Non-pigmented ciliary epithelial cell (primary cell): Measurements from ENCODE around the gene ME1.
"Not testable (repeated sequence)": the region's sequence is repeated elsewhere in the genome, so short reads cannot be mapped to it uniquely, and the experiment has no call there.

Experiments
- DNase-seq: peaks from one replicate; pipeline ENCODE4 v3.0.0-alpha.2; 2010; ENCODE audit warnings: low read depth

ME1 gene

DNA sequence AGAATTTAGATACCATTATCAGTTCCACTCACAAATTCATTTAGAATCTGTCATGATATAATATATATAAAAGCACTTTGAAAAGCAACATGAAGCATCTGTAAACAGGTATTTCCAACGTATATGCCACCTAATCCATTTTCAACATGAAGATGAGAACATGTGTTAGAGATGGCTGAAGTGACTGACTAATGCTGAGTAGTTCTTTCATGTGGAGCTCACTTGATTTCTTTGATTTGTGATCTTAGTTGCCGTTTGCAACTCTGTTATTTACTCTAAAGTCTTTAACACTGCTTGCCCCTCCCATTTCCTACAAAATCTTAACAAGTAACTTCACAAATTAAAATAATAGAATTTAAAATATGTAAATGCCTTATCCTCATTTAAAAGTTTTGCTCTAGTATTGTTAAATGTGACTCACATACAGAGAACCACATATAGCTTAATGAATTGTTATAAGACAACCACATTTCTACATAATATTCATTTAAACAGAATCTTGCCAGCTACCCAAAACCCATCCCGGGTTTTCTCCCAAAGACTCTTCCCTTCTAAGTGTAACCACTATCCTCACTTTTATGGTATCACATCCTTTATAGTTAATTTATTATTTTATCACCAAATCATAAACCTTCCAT, 78.3 kb downstream of the ME1 start:
- no peak for DNase-seq

GRCh38 chr6:83343121-83343520, 87.7 kb downstream of the ME1 start:
- DNase-seq: no peak

- DNase-seq: no peak
Measured at GRCh38 chr6:83341765-83342164, 89.1 kb downstream of the ME1 start.

- DNase-seq: not testable (repeated sequence)
Measured at GRCh38 chr6:83333916-83334315, 96.9 kb downstream of the ME1 start.

DNA sequence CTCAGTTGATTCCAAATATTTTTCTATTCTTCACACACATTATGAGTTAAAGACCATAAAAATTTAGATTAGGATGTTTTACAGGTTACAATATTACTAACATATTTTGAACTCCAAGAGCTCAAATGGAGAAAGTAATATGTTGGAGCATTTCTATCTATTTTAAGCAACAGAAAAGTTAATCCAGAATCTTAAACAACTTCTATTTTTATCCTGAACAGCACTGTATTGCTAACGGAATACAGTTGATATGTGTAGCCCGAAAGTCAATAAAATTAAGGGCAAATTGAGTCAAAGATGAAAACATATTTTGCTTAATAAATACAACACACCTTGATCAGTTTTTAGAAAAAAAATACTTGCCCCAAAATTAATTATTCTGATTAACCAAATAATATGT, 97.4 kb downstream of the ME1 start:
- no peak for DNase-seq

GRCh38 chr6:83314693-83315092, 116.2 kb downstream of the ME1 start:
- DNase-seq: no peak

DNA sequence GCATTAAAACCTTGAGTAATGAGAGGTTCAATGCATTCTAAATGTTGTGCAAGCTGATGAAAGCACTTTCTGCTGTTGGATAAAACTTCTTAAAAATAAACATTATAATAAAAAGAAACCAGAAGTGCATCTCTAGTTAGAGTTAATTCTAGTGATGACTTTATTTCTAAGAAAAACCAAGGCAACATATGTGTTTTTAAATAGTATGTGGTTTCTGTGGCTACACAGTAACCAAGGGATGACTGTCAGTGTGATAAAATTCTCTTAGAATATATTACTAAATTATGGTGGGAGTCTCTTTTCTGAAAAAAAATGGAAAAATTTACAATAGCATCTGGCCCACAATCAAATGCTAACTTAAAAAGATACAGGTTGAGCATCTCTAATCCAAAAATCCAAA, 117.0 kb downstream of the ME1 start:
- DNase-seq: no peak

GRCh38 chr6:83311231-83311630, 119.6 kb downstream of the ME1 start:
- no peak for DNase-seq

DNA sequence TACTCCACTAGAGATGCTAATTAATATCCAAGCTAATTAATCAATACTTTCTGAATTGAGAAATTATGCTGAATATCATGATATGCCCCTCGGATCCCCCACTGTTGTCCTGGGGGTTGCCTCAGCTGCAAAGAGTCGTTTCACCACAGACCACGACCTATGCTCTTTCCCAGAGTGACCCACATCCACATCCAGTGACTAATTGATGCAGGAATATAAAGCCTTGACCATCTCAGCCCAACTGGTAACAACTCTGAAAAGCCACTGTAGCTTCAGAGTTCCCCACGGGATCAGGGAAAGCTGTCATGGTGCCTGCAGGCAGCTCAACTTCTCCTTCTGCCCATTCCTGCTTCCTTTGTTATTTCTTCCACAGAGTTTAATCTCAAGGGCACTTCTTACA, 120.8 kb downstream of the ME1 start:
- DNase-seq: no peak

- no peak for DNase-seq
Measured at GRCh38 chr6:83309344-83309743, 121.5 kb downstream of the ME1 start.

GRCh38 chr6:83308833-83309232, 122.0 kb downstream of the ME1 start:
- no peak for DNase-seq

GRCh38 chr6:83307849-83308248, 123.0 kb downstream of the ME1 start:
- DNase-seq: no peak

DNA sequence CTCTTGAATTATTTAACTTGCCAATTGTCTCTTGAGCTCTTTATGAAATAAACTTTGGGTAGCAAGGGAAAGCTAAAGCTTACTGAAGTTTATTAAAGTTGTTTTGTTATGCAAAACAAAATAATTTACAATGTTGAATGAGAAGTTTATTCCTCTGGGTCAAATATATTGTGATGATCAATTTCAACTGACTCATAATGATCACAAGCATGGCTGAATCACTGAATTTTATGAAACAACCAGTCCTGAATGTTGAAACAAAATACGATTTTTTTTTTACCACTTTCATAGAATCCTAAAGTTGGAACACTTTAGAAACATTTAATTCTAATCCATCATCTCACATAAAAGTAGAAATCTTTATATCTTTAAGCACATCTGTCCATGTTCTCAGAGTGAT, 127.4 kb downstream of the ME1 start:
- DNase-seq: no peak

DNA sequence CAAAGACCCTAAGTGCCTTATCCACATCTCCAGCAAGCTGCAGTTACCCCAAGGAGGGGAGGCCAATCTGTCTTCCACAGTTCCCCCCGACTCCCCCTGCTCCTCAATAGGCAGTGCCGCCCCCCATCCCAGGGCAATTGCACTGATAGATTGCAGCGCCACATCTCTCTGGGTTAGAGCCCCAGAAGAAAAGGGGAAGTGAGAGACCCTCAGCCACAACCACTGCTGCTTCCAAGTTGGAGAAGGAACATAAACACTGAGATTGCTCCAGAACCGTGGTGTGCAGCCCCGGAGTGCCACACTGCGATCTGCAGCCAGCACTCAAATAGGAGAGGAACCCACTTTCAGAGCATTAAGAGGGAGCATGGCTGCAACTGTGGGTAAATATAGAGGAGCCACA, 136.2 kb downstream of the ME1 start:
- no peak for DNase-seq

GRCh38 chr6:83292900-83293843, 137.7 kb downstream of the ME1 start:
- DNase-seq: no peak

DNA sequence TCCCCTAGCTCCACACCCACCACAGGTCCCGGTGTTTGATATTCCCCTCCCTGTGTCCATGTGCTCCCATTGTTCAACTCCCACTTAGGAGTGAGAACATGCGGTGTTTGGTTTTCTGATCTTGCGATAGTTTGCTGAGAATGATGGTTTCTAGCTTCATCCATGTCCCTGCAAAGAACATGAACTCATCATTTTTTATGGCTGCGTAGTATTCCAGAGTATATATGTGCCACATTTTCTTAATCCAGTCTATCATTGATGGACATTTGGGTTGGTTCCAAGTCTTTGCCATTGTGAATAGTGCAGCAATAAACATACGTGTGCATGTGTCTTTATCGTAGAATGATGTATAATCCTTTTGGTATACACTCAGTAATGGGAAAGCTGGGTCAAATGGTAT, 143.6 kb downstream of the ME1 start:
- DNase-seq: not testable (repeated sequence)

DNA sequence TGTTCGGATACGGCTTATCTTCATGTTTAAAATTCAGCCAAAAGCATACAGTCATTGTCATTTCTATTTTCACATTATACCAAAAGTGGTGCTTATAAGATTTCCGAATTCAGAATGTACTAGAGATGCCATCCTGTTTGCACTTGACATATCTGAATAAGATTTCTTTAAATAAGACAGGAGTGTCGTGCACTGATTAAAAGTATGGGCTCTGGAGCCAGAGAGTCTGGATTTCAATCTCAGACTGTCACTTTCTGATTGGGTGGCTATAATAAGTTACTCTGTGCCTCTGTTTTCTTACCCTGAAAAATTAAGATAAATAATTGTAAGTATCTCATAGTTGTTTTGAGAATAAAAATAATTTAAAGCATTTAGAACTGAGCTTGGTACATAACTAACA, 144.9 kb downstream of the ME1 start:
- no peak for DNase-seq

- no peak for DNase-seq
Measured at GRCh38 chr6:83273596-83273995, 157.3 kb downstream of the ME1 start.

DNA sequence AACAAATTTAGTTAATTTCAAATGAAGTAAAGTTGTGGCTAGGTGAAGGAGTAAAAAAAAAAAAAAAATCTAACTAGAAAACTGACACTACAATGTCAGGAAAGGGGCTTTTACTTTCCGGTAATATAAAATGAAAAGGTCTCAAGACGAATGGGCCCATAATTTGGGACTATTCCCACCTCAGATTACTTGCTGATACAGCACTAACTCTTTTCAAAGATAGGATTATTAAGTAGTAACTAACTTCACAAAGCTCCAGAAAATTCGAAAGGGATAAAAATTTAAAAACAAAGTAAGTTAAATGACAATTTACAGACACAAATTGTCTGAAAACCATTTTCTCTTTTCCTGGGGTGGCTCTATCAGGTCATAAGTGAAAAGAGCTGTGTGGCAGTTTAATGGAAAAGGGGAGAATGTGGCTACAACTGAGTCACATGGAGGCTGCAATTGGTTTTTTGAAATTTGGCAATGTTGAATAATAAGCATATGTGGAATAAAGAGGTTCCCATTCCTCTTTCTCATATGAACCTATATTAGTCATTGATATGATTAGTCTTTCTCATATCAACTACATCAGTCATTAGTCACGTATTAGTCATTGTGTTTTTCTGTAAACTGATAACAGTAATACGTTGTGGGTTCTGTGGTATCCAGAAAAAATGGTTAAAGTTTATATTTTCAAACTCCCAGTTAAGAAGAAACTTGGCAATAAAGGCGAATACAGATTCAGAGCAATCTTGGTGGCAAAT, 159.7 kb downstream of the ME1 start:
- DNase-seq: peak; percentile 81

DNA sequence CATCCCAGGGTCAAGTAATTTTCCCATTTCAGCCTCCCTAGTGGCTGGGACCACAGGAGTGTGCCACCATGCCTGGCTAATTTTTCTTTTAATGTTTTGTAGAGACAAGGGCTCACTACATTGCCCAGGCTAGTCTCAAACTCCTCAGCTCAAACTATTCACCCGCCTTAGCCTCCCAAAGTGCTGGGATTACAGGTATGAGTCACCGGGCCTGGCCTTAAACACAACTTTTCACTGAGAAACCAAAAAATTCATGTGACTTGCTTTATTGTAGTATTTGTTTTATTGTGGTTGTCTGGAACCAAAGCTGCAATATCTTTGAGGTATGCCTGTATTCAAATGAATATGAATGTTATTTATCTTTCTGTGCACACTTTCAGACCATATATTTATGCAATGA, 165.5 kb downstream of the ME1 start:
- DNase-seq: peak; percentile 27

DNA sequence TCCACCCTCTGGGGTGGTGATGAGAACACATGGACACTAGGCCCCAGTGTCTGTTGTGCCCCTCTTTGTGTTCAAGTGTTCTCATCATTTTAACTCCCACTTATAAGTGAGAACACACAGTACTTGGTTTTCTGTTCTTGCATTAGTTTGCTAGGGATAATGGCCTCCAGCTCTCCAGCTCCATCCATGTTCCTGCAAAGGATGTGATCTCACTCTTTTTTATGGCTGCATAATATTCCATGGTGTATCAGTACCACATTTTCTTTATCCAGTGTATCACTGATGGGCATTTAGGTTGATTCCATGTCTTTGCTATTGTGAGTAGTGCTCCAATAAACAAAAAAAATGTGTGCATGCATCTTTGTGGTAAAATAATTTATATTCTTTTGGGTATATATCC, 170.3 kb downstream of the ME1 start:
- no peak for DNase-seq

DNA sequence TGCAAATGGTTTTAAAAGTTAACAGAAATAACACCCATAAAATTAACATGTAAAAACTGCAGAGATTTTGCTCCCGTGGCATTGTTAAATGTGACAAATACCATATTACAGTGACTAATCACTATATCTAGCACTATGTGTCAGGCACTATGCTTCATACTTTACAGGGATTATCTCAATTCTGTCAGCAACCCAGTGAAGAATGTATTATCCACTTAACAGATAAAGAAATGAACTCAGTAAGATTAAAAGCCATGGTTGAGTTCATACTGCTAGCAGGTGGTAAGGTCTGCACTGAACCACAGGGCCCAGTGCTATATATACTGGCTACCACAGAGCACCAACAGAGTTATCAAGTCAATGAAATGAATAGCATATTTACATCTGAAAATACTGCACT, 172.3 kb downstream of the ME1 start:
- DNase-seq: peak; percentile 30

DNA sequence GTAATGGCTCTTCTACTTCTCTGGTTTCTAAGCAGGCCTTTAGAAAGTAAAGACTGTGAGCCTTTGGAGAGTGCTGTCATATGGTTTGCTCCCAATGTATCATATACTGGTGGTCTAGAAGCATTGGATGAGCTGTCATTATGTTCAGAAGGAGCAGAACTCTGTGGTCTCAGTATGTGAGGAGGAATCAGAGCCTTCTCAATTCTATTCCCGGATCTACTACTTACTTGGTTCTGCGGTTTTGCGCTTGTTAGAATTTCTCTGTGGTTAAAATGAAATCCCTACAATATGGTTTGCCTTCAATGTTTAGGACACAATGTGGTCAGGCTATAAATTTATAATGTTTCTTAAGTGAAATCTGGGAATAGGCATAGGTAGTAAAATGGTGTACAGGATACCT, 173.1 kb downstream of the ME1 start:
- no peak for DNase-seq
